GM12865 (cell line): ENCODE measurements around the gene TXLNB.
"Not testable (repeated sequence)": the region's sequence is repeated elsewhere in the genome, so short reads cannot be mapped to it uniquely, and the experiment has no call there.

ENCODE experiments used
- DNase-seq: peaks from one replicate; pipeline ENCODE4 v3.0.0; 2010; ENCODE audit warnings: low read depth
- H3K4me3 ChIP-seq: 2 replicates; pipeline ENCODE4 v1.5.1; 2011; ENCODE audit warnings: mild to moderate bottlenecking, low read depth, low read length, control low read depth
- TF ChIP-seq, protein P1 (sequence below): IDR thresholded peaks from 2 replicates; pipeline ENCODE4 v1.5.1; 2011; ENCODE audit warnings: low read length, control low read depth, low read depth, inconsistent platforms; ENCODE audit not compliant: insufficient read depth; ENCODE audit errors: missing control alignments

The TXLNB gene

DNA sequence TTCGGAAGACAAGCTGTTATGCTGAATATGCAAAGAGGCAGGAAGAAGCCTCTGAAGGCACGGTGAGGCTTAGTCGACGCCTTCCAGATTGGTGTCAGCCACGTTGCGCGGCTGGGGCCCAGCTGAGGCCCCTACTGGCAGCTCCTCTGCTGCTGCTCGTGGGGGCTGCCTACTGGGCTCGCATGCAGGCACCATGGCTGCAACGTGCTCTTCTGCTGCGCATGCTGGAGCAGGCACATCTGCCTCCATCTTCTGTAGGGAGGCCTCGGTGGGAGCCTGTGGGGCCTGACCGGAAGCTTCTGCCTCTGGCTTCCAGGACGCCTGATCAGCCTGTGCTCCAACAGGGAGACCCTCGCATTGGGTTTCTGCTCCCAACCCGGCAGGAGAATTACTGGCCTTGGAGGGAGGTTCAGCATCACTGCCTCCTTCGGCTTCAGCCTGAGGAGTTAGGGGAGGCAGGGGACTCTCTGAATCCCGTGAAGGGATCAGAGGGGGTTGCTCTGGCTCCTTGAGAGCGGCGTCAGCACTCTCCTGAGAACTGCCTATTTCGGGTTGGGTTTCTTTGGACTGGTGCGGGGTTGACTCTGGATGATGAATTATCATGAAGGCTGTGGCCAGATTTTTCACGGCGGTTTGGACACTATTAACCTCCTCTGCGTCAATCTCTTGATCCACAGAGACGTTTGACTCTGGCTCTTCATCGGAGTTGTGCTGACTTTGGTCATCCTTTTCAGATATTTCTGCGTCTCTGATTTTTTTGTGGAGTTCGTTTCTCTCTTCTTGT is 49.1 kb downstream of the TXLNB start:
- TF ChIP-seq, protein P1, sequence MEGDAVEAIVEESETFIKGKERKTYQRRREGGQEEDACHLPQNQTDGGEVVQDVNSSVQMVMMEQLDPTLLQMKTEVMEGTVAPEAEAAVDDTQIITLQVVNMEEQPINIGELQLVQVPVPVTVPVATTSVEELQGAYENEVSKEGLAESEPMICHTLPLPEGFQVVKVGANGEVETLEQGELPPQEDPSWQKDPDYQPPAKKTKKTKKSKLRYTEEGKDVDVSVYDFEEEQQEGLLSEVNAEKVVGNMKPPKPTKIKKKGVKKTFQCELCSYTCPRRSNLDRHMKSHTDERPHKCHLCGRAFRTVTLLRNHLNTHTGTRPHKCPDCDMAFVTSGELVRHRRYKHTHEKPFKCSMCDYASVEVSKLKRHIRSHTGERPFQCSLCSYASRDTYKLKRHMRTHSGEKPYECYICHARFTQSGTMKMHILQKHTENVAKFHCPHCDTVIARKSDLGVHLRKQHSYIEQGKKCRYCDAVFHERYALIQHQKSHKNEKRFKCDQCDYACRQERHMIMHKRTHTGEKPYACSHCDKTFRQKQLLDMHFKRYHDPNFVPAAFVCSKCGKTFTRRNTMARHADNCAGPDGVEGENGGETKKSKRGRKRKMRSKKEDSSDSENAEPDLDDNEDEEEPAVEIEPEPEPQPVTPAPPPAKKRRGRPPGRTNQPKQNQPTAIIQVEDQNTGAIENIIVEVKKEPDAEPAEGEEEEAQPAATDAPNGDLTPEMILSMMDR = no peak
- no peak overlapping the region for H3K4me3 ChIP-seq
- DNase-seq = no peak

DNA sequence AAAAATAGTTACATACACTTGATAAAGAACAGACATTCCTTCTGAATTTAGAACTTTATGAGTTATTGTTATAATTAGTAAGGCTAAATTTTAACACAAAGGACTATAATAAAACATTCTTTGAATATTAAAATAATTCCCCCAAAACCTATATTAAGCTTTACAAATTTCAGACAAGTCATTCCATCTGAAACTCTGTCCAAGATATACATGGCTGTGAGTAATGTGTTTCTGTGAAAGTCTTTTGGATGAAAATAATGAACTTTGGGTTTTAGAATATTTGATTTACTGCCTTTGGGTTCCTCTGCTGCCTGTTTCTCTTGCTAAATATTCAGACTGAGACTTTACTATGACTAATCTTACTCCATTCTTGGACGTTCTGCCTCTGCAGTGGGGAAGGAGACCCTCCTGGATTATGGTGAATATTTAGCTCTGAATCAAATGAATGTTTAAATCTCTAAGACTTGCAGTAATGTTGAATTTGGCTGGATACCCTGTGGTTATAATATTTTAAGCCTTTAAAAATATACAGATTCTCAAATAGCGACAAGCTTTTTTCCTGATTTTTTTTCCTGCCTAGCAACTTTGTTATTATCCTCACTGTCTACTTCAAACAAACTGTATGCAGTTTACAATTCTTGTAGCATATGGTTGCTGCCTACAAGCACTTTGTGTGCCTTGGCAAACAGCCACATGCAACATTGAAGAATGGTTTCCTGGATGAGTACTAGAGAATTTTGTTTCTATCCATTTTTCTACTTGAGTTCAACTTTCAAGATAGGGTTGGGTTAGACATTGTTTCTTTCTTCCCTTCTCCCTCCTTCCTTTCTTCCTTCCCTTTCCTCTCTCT is 51.4 kb downstream of the TXLNB start:
- TF ChIP-seq, protein P1 = no peak
- H3K4me3 ChIP-seq = no peak overlapping the region
- no peak for DNase-seq

DNA sequence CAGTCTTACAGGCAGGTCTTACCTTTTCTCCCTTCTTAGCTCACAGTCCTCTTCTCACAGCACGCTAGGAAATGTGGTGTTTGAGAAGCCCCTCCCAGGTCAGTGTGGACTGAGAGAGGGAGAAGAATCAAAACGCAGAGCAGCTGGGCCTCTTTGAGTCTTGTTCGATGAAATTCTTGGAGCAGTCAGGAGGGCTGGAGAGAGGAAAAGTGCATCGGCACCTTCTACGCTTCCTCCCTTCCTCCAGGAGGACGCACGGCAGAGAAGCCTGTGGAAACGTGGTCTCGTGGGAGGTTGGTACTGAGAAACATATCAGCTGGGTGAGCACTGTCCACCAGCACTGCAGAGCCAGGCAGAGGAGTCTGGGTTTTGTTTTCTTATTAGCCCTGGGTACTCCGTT is 52.7 kb downstream of the TXLNB start:
- TF ChIP-seq, protein P1 = no peak
- no peak overlapping the region for H3K4me3 ChIP-seq
- no peak for DNase-seq

DNA sequence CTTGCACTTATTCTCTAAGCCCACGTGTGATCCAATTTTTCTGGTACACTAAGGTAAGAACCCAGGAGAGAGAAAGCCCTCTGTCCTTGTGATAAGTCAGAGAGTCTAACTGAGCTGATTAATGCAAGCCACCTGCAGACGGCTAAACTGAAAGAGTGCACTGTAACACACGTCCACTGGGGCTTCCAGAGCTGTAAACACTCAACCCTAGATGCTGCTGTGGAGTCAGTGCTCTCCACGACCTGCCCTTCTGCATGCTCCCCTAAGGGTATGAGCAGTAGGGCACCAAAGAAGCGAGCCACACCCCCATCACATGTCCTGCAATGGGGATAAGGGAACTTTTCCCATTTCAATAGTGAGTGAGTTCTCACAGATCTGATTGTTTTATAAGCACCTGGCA is 55.7 kb downstream of the TXLNB start:
- TF ChIP-seq, protein P1 = no peak
- no peak for DNase-seq
- no peak overlapping the region for H3K4me3 ChIP-seq

DNA sequence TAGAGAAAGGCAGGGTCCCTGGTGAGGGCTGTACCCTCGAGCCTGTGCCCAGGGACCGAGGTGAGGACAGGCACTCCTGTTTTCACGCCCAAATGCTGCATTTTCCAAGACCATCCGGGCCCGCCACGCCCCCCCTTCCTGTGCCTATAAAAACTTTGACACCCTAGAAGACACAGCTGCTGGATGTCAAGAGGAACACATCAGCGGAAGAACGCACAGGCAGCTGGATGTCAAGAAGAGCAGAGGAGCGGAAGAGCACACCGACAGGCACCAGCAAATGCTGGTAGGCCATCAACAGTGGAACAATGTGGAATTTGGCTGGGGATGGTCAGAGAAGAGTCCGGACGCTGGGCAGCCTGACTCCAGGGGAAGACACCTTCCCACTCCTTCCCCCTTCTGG is 56.1 kb downstream of the TXLNB start:
- H3K4me3 ChIP-seq = no peak overlapping the region
- TF ChIP-seq, protein P1 = no peak

DNA sequence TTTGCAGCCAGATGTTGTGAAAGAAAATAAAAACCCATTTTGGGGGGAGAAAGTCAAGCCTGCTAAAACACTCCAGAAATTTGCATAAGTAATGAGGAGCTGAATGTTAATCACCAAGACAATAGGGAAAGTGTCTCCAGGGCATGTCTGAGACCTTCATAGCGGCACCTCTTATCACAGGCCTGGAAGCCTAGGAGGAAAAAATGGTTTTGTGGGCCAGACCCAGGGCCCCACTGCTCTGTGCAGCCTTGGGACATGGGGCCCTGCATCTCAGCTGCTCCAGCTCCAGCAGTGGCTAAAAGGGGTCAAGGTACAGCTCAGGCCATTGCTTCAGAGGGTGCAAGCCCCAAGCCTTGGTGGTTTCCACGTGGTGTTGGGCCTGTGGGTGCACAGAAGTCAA is 57.6 kb downstream of the TXLNB start:
- DNase-seq, H3K4me3 ChIP-seq: not testable (repeated sequence)

More for the DNA sequence above, 56.1 kb downstream of the TXLNB start:
- no peak for DNase-seq

DNA sequence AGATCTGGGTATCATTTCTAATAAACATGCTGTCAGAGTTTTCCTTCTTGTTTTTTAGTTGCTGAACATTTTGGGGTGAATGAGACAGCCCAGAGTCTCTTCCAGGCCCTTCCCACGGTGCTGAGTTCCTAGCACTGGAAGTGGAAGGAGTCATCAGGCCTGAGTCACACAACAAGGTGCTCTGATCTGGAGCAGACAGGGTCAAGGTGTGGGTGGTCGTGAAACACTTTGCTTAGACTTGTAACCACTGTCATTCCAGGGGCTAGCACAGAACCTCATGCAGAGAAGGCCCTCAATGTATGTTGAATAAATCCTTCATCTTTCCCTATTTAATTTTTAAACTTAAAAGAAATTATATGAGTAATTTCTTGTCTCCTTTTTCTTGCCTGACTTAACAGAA is 60.6 kb downstream of the TXLNB start:
- H3K4me3 ChIP-seq = no peak overlapping the region
- TF ChIP-seq, protein P1 = no peak
- DNase-seq = no peak
